OCI-LY7 (cell line): ENCODE measurements around the gene RASEF.

Source experiments
- EZH2phosphoT487 ChIP-seq: fragments of 200-600 bp; sonication (generic); IDR thresholded peaks from 2 replicates; pipeline ENCODE4 v1.6.1; 2018; ENCODE audit warnings: low read depth, borderline replicate concordance, mild to moderate bottlenecking, mixed run types, antibody characterized with exemption, low read length, moderate library complexity, mixed read lengths
- TF ChIP-seq, protein P1 (sequence below): fragments of 200-600 bp; sonication (generic); conservative IDR thresholded peaks from 2 replicates; pipeline ENCODE4 v1.5.1; 2014; ENCODE audit warnings: mild to moderate bottlenecking, antibody characterized with exemption, low read length, moderate library complexity, mixed read lengths

DNA sequence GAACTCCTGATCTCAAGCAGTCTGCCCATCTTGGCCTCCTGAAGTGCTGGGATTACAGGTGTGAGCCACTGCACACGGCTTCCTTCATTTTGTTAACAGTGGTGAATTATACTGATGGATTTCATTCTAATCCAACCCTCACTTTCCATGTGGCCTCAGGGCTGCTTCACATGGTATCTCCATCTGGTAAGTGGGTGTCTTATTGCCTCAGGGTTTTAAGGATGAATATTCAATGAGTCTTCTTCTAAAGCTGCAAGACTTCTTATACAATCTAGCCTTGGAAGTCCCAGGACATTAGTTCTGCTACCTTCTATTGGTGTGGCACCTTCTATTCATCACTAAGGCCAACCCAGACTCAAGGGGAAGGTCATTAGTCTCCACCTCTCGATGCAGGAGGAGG, 8.7 kb upstream of the RASEF start:
- TF ChIP-seq, protein P1, sequence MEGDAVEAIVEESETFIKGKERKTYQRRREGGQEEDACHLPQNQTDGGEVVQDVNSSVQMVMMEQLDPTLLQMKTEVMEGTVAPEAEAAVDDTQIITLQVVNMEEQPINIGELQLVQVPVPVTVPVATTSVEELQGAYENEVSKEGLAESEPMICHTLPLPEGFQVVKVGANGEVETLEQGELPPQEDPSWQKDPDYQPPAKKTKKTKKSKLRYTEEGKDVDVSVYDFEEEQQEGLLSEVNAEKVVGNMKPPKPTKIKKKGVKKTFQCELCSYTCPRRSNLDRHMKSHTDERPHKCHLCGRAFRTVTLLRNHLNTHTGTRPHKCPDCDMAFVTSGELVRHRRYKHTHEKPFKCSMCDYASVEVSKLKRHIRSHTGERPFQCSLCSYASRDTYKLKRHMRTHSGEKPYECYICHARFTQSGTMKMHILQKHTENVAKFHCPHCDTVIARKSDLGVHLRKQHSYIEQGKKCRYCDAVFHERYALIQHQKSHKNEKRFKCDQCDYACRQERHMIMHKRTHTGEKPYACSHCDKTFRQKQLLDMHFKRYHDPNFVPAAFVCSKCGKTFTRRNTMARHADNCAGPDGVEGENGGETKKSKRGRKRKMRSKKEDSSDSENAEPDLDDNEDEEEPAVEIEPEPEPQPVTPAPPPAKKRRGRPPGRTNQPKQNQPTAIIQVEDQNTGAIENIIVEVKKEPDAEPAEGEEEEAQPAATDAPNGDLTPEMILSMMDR, result no peak
- no peak for TF ChIP-seq EZH2phosphoT487
